ENCODE results near the gene LPAR3. TPM values are rescaled to one million over a fixed set of nuclear protein-coding genes. Genes with fewer than 3 reads are reported as not detected.
A peak's percentile ranks its signal among the peaks of the same experiment; 100 is the strongest.

The LPAR3 gene
- total RNA-seq, 1 experiment from 2014 or later: 0.07 TPM

DNA sequence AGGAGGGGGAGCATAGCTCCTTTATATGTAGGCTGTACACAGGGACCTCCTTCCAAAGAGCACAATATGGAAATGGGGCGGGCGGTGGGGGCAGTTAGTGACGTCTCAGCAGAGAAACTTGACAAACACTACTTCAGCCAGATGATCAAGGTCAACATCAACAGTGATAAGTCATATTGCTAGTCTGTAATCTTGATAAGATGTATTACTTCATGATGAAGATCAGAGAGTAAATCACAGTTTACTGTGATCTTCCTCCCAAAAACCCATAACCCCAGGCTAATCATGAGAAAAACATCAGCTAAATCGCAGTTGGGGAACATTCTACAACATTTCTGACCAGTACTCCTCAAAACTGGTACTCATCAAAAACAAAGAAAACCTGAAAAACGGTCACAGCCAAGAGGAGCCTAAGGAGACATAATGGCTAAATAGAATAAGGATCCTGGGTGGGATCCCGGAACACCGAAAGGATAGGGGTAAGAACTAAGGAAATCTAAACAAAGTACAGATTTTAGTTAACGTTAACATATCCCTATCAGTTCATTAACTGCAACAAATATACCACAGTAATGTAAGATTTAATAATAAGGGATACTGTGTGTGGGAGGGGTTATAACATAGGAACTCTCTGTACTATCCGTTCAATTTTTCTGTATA, 20.2 kb downstream of the LPAR3 start:
- no peak overlapping the region for H3K4me3 ChIP-seq
- H3K27me3 ChIP-seq: no peaks in the 10 kb centered on the region
- H3K36me3 ChIP-seq: no peaks in the 10 kb centered on the region
- H3K9me3 ChIP-seq: no peaks in the 10 kb centered on the region
- no peak for DNase-seq

DNA sequence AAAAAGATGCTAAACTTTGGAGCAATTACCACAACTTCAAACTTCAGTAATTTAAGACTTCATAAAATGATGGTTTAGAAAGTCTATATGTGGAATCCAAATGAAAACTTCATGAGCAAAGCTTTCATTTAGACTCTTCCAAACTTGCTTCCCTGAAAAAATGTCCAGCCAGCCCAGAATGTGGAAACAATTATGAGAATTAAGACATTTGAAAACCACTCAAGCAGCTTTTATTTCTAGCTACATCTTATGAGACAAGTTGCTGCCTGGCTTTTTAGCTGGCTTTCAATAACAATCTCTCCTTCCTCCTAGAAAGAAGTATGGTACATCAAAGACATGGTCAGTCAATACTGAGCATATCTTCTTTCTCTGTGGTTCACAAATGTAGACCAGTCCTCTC, 21.8 kb downstream of the LPAR3 start:
- H3K27me3 ChIP-seq: no peaks in the 10 kb centered on the region
- no peak overlapping the region for H3K4me3 ChIP-seq
- H3K36me3 ChIP-seq: no peaks in the 10 kb centered on the region
- DNase-seq: no peak
- no peaks in the 10 kb centered on the region for H3K9me3 ChIP-seq

GRCh38 chr1:84870591-84870990, 22.4 kb downstream of the LPAR3 start:
- Histone ChIP-seq H3K4me3 (no peak overlapping the region), H3K9me3 (no peaks in the 10 kb centered on the region), H3K36me3 (no peaks in the 10 kb centered on the region), H3K27me3 (no peaks in the 10 kb centered on the region)
- no peak for DNase-seq

GRCh38 chr1:84869720-84870119, 23.3 kb downstream of the LPAR3 start:
- no peak for DNase-seq
- Histone ChIP-seq H3K27me3 (no peaks in the 10 kb centered on the region), H3K36me3 (no peaks in the 10 kb centered on the region), H3K9me3 (no peaks in the 10 kb centered on the region), H3K4me3 (no peak overlapping the region)

DNA sequence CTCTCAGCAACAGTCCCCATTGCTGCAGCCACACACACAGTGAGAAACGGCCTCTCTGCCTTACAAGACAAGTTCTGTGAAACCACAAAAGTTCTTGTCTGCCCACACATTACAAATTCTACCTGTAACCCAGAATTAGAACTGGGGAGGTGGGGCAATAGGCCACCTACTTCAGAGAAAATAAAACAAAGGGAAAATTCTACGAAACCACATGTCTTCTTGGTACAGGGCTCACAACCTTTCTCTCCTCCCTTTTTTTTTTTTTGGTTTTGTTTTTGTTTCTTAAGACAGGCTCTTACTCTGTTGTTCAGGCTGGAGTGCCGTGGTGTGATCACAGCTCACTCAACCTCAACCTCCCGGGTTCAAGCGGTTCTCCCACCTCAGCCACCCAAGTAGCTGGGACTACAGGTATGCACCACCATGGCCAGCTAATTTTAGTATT, 30.2 kb downstream of the LPAR3 start:
- Histone ChIP-seq H3K4me3 (no peak overlapping the region), H3K9me3 (no peaks in the 10 kb centered on the region), H3K27me3 (no peaks in the 10 kb centered on the region), H3K36me3 (no peaks in the 10 kb centered on the region)
- DNase-seq: no peak

GRCh38 chr1:84861988-84862644, 30.9 kb downstream of the LPAR3 start:
- H3K4me3 ChIP-seq: no peak overlapping the region

GRCh38 chr1:84861516-84861915, 31.5 kb downstream of the LPAR3 start:
- no peaks in the 10 kb centered on the region for H3K9me3 ChIP-seq
- no peak for DNase-seq
- H3K4me3 ChIP-seq: no peak overlapping the region

More at GRCh38 chr1:84861988-84862644, 30.9 kb downstream of the LPAR3 start:
- Histone ChIP-seq H3K27me3 (no peaks in the 10 kb centered on the region), H3K36me3 (no peaks in the 10 kb centered on the region), H3K9me3 (no peaks in the 10 kb centered on the region)
- no peak for DNase-seq

DNA sequence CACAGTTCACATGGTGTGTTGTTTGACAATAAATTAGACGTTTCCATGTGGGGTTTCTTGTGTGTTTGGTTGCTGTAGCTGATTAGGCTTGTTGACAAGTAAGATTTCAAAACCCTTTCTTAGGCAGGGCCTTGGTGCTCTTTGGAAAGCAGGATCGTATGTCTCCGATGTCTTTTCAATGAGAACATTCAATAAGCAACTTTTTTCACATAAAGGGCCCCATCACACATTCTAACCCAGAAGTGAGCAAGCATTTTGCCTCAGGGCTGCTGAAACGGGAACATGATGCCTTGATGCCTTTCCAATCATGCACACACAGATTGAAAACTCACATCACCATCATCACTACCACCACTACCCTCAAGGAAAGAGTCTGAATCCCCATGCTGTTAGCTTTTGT, 33.1 kb downstream of the LPAR3 start:
- Histone ChIP-seq H3K27me3 (no peaks in the 10 kb centered on the region), H3K36me3 (no peaks in the 10 kb centered on the region), H3K9me3 (no peaks in the 10 kb centered on the region), H3K4me3 (no peak overlapping the region)
- DNase-seq: no peak

More at GRCh38 chr1:84861516-84861915, 31.5 kb downstream of the LPAR3 start:
- H3K36me3 ChIP-seq: no peaks in the 10 kb centered on the region
- H3K27me3 ChIP-seq: no peaks in the 10 kb centered on the region

DNA sequence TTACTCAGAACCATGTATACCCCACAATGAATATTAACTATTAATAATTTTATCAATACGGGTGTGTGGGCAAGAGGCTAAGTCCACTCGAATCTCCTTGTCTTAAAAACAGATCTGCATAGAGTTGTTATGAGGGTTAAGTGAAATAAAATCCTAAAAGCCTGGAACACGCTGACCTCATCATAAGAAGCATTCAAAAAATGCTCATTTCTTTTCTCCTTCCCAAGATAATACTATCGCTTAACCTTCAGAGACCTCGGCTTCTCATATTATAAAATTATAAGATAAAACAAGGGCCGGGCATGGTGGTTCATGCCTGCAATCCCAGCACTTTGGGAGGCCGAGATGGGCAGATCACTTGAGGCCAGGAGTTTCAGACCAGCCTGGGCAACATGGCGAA, 35.1 kb downstream of the LPAR3 start:
- H3K27me3 ChIP-seq: no peaks in the 10 kb centered on the region
- no peaks in the 10 kb centered on the region for H3K36me3 ChIP-seq
- H3K4me3 ChIP-seq: no peak overlapping the region
- DNase-seq: no peak
- H3K9me3 ChIP-seq: no peaks in the 10 kb centered on the region

DNA sequence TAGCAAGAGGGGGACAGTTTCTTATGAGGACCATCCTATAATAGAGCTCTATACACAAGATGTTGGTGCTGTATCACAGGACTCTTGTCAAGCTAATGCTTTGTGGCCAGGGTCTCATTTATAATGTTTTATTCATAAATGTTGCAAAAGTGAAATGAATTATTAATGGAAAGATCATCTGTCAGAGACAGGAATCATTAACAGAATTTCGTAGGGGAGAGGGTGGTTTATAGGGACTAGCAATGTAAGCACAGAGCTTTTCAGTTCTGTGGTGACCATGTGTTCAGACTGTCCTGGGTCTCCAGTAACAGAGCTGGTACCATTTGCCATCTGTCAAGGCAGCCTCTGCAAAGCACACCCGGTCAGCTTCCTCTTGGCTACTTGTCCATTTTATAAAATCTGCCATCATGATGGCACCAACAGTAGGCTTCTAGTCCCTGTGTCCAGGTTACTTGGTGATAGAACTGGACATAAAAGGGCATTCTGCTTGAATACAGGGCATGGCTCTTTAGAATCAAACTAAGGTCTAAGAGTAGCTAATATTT, 36.2 kb downstream of the LPAR3 start:
- DNase-seq: no peak
- H3K36me3 ChIP-seq: no peaks in the 10 kb centered on the region
- H3K9me3 ChIP-seq: no peaks in the 10 kb centered on the region
- no peaks in the 10 kb centered on the region for H3K27me3 ChIP-seq
- no peak overlapping the region for H3K4me3 ChIP-seq

GRCh38 chr1:84855691-84856630, 37.0 kb downstream of the LPAR3 start:
- no peaks in the 10 kb centered on the region for H3K27me3 ChIP-seq

GRCh38 chr1:84855168-84855567, 37.8 kb downstream of the LPAR3 start:
- H3K9me3 ChIP-seq: no peaks in the 10 kb centered on the region
- no peaks in the 10 kb centered on the region for H3K36me3 ChIP-seq
- peak; percentile 59 for DNase-seq
- no peak overlapping the region for H3K4me3 ChIP-seq
- H3K27me3 ChIP-seq: no peaks in the 10 kb centered on the region

More at GRCh38 chr1:84855691-84856630, 37.0 kb downstream of the LPAR3 start:
- DNase-seq: no peak
- no peaks in the 10 kb centered on the region for H3K36me3 ChIP-seq
- H3K4me3 ChIP-seq: no peak overlapping the region
- H3K9me3 ChIP-seq: no peaks in the 10 kb centered on the region

DNA sequence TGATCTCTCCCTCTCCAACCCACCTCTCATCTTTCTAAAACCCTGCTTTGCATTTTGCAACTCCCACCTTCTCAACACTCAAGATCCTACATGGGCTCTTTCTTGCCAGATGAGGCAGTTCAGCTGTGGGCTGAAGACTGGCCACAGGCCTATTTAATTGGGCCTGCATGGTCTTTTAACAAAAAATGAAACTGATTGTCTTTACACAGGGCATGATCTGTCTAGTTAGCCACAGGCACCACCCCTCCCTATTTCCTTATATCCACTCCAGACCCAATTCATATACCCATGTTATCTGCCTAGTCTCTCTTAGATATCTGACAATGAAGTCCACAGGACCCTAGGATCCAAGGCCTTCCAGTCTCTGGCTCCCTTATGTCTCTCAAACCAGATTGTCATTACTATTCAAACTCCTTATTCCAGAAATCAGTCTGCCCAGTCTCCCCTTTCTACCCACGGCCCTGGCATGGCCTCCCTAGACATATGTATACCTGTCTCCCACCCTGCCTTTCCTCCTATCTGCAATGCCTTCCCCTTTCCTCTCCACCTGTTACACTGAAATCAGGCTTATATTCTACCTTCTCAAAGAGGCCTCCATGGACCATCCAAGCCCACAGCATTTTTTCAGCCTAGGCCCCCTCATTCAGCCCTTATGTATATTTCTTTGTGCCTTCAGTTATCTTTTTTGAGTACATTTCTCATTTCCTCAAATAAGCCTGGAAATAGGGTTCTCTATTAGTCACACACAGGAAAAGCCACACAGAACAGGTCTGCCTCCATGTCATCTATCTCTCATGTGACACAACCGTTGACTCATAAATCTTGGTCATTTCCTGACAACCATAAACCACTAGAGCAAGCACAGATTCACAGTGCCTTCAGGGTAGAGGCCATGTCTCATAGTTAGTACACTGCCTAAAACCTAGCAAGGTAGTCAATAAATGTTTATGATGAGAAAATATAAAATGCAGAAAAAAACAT, 39.0 kb downstream of the LPAR3 start:
- no peaks in the 10 kb centered on the region for H3K36me3 ChIP-seq
- DNase-seq: peak; percentile 20
- H3K4me3 ChIP-seq: no peak overlapping the region
- H3K27me3 ChIP-seq: no peaks in the 10 kb centered on the region
- H3K9me3 ChIP-seq: no peaks in the 10 kb centered on the region

DNA sequence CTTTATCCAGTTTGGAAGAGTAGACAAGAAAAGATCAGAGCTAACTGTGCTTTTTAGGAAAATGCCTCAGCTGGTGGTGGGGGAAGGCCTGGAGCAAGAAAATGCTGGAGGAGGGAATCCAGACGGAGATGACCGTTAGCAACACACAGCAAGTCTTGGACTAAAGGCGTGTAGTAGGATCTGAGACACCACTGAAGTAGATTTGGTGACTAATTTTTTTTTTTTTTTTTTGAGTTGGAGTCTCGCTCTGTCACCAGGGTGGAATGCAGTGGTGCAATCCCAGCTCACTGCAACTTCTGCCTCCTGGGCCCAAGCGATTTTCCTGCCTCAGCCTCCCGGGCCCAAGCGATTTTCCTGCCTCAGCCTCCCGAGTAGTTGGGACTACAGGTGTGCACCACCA, 41.2 kb downstream of the LPAR3 start:
- H3K36me3 ChIP-seq: no peaks in the 10 kb centered on the region
- DNase-seq: peak; percentile 62
- H3K9me3 ChIP-seq: no peaks in the 10 kb centered on the region; the same call in 1 of the 2 replicates
- no peaks in the 10 kb centered on the region for H3K27me3 ChIP-seq
- H3K4me3 ChIP-seq: no peak overlapping the region

DNA sequence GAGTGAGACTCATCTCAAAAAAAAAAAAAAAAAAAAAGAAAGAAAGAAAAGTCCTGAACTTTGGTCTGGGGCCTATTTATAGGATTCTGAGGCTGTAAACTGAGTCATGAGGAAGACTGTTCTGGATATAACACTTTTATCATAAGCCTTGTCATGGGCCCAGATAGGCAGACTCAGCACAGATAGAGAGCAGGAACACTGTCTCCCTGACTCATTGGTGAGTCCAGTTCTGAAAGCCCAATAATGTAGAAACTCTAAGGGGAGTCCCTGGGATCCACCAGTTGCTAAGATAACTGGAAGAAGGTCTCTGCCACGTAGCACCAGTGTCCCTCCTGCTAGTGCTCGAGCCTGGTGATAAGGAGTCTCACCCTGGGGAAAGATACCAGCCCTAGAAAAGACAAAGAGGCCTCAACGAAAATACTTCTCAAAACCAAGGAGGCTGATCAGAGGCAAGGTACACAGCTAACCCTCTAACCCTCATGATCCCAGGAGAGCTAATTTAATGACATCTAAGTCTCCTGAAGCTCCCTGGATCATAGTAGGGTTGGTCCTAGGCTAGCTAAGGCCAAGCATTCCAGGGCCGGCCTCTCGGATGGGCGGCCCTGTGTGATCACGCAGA, 43.5 kb downstream of the LPAR3 start:
- Histone ChIP-seq H3K9me3 (peaks cover 2% of the 10 kb centered on the region; the same call in 1 of the 2 replicates), H3K36me3 (no peaks in the 10 kb centered on the region), H3K4me3 (no peak overlapping the region), H3K27me3 (no peaks in the 10 kb centered on the region)
- DNase-seq: no peak
